Heart left ventricle (tissue), 16 donors: ENCODE data around the gene SCN1A. TPM values are rescaled to one million over a fixed set of nuclear protein-coding genes. Genes with fewer than 3 reads are reported as not detected.

ENCODE experiments used
- ATAC-seq, 4 donors: fragments of 200-7000 bp; cut with Tn5 transposase; one replicate each; pipeline ENCODE4 v1.9.1; 2020 to 2022; ENCODE audit warnings: moderate library complexity in 4 of 4, mild to moderate bottlenecking in 3 of 4, moderate number of reproducible peaks in 1 of 4
- DNase-seq, 5 donors: peaks; one replicate each; pipeline ENCODE4 v3.0.0-alpha.2; 2020
- H3K27ac ChIP-seq, 12 donors: fragments of 200-600 bp; sonication (generic) in 4 of 12; one replicate each; pipeline versions ENCODE4 v1.5.0 to v1.8.0; 2016 to 2022; ENCODE audit warnings: mild to moderate bottlenecking in 2 of 12
- H3K27me3 ChIP-seq, 9 donors: fragments of 200-600 bp; sonication (generic) in 2 of 9; one replicate each; pipeline versions ENCODE4 v1.5.1 to v1.8.0; 2016 to 2022; ENCODE audit warnings: mild to moderate bottlenecking in 3 of 9
- H3K36me3 ChIP-seq, 9 donors: fragments of 200-600 bp; sonication (generic) in 2 of 9; one replicate each; pipeline versions ENCODE4 v1.5.0 to v1.8.0; 2018 to 2022; ENCODE audit warnings: mild to moderate bottlenecking in 2 of 9
- H3K4me1 ChIP-seq, 12 donors: fragments of 200-600 bp; sonication (generic) in 4 of 12; one replicate each; pipeline versions ENCODE4 v1.5.0 to v1.8.0; 2016 to 2022; ENCODE audit warnings: mild to moderate bottlenecking in 3 of 12
- H3K4me3 ChIP-seq, 12 donors: fragments of 200-600 bp; sonication (generic) in 4 of 12; one replicate each; pipeline versions ENCODE4 v1.5.0 to v1.8.0; 2017 to 2022; ENCODE audit warnings: mild to moderate bottlenecking in 9 of 12, moderate library complexity in 4 of 12
- H3K9me3 ChIP-seq, 12 donors: fragments of 200-600 bp; sonication (generic) in 4 of 12; one replicate each; pipeline versions ENCODE4 v1.5.0 to v1.8.0; 2016 to 2022; ENCODE audit warnings: mild to moderate bottlenecking in 1 of 12
- CTCF ChIP-seq, 12 donors: fragments of 200-600 bp; sonication (generic) in 4 of 12; IDR thresholded peaks; one replicate each; pipeline versions ENCODE4 v1.5.0 to v1.8.0; 2018 to 2022; ENCODE audit warnings: antibody characterized with exemption in 12 of 12, mild to moderate bottlenecking in 5 of 12
- POLR2A ChIP-seq, 2 donors: fragments of 450-650 bp; IDR thresholded peaks; one replicate each; pipeline ENCODE4 v1.6.1; 2017; ENCODE audit warnings: antibody characterized with exemption in 2 of 2, mild to moderate bottlenecking in 2 of 2, moderate library complexity in 2 of 2
- WGBS, 4 donors: extraction: QIAGEN DNeasy Blood & Tissue Kit in 2 of 4; methylation state at CpG; one replicate each; pipeline versions ENCODE4 v1.1.5 to v1.1.7; 2013 to 2018; 5-methylcytosine and 5-hydroxymethylcytosine counted together
- intact Hi-C, 10 donors: fragments of 100-400 bp; cut with DNase I; formaldehyde crosslinking; loops; one replicate each; pipeline versions ENCODE4 v1.11.1 to v1.14.2; 2022
- polyA plus RNA-seq, 2 donors: library from polyadenylated mRNA; stranded (reverse); fragments of 200-250 nt; gene quantifications; one replicate each; pipeline ENCODE4 v1.2.3, GENCODE V29; 2013
- total RNA-seq, 9 donors: library from RNA; depleted of rRNA in 2 of 9; stranded (reverse); fragments of >200 nt in 2 of 9; fragmentation: NEBNext Ultra II Directional in 3 of 9; extraction: Animal tissue kit (Norgen Biotek cat#: 25700) in 3 of 9; gene quantifications; one replicate each; pipeline versions ENCODE4 v1.1.0 to v1.2.4, GENCODE V29; 2016 to 2023
- donor health status: ischemic (EF 13 %, LVEDD 7.1; RV severe dilation, severe dysfunction).
- donor health status: healthy with polysubstance abuse.
- donor health status: DM: no; HTN: yes; CAD: no.
- donor health status: DM: no; HTN: no; CAD: no.
- donor health status: ischemic (EF 25% LVEDD 6.9; RV normal size, moderate dysfunction).
- donor health status: ischemic (EF 25% LVEDD 5.7; RV mildly dilated, moderate dysfunction).
- donor health status: healthy.
- donor health status: DM: yes; HTN: yes; CAD: no.
- donor health status: ischemic (EF 35%, LVEDD 5.7; RV mildly dilated, moderate dysfunction).
- donor health status: nonischemic (EF 11% LVEDD 7.7; RV severe dilation, severe dysfunction).
- donor health status: DM: yes; HTN: yes; CAD: no.
- donor health status: PGD.
- donor health status: ischemic (EF 29% LVEDD 5.4; RV normal size, mild dysfunction).
- donor health status: nonischemic (EF 23%, LVEDD 6.1; RV moderate dilation, normal function).

Gene SCN1A
- total and polyA plus RNA-seq, 11 donors, result 0.05 to 1.3 (median 0.32) TPM; not detected in 3

GRCh38 chr2:166031054-166031453, 96.8 kb downstream of the SCN1A start:
- intact Hi-C loops, result no loop called here
- TF ChIP-seq POLR2A (IDR thresholded peaks at IDR 0.05), result no peak
- no peak for TF ChIP-seq CTCF (IDR thresholded peaks at IDR 0.05)

DNA sequence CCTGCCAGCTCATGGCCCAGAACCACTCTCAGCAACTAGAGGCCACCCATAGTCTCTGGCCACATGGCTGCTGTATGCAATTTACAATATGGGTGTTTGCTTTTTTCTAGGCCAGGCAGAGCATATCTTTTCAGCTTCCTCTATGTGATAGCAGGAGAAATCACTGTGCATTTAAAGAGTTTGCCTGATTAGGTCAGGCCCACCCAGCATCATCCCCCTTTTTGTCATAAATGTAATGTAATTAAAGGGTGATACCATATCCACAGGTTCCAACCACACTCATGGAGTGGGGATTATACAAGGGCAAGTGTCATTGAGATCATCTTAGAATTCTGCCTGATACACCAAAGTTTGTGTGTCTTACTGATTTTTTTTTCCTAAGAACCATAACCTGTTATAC, 102.5 kb downstream of the SCN1A start:
- TF ChIP-seq POLR2A (IDR thresholded peaks at IDR 0.05) (no peak), CTCF (IDR thresholded peaks at IDR 0.05) (no peak)
- no peak for ATAC-seq
- DNase-seq, result no peak
- no peaks in the 10 kb centered on the region for H3K4me1 ChIP-seq
- no peak overlapping the region for H3K4me3 ChIP-seq
- H3K9me3 ChIP-seq, result no peaks in the 10 kb centered on the region
- H3K36me3 ChIP-seq, result no peaks in the 10 kb centered on the region
- H3K27me3 ChIP-seq, result no peaks in the 10 kb centered on the region
- intact Hi-C loops, result no loop called here
- no peak overlapping the region for H3K27ac ChIP-seq

More at GRCh38 chr2:166031054-166031453, 96.8 kb downstream of the SCN1A start:
- ATAC-seq (no peak), DNase-seq (no peak)
- Histone ChIP-seq H3K9me3 (no peaks in the 10 kb centered on the region), H3K36me3 (no peaks in the 10 kb centered on the region), H3K27me3 (no peaks in the 10 kb centered on the region), H3K27ac (no peak overlapping the region), H3K4me3 (no peak overlapping the region), H3K4me1 (no peaks in the 10 kb centered on the region)
- 62 to 78% (median 73%) methylated on average over 2 of the region's 2 CpGs for WGBS, 4 donors

DNA sequence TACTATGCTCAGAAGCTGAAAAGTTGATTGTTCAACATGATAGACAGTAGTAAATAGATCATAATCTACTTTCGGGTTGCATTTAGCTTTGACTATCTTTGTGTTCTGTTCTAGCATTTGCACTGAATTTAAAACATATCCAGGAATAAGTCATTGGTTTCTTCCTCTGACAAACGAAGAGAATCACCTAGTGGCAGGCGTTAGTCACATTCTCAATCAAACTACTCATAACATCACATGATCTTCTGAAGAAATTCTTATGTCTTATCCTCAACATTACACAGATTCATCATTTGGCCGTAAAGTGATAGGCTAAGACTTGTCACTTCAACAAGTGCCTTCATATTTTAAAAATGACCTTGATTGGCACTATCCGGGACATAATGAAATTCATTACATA, 110.6 kb downstream of the SCN1A start:
- Histone ChIP-seq H3K4me1 (no peaks in the 10 kb centered on the region), H3K9me3 (no peaks in the 10 kb centered on the region), H3K27me3 (no peaks in the 10 kb centered on the region), H3K36me3 (no peaks in the 10 kb centered on the region), H3K4me3 (no peak overlapping the region), H3K27ac (no peak overlapping the region)
- no peak for TF ChIP-seq CTCF (IDR thresholded peaks at IDR 0.05)
- TF ChIP-seq POLR2A (IDR thresholded peaks at IDR 0.05), result no peak
- no peak for DNase-seq
- no peak for ATAC-seq
- WGBS, 4 donors, result 53 to 67% (median 55%) methylated on average over 5 of the region's 5 CpGs
- intact Hi-C loops, result no loop called here

DNA sequence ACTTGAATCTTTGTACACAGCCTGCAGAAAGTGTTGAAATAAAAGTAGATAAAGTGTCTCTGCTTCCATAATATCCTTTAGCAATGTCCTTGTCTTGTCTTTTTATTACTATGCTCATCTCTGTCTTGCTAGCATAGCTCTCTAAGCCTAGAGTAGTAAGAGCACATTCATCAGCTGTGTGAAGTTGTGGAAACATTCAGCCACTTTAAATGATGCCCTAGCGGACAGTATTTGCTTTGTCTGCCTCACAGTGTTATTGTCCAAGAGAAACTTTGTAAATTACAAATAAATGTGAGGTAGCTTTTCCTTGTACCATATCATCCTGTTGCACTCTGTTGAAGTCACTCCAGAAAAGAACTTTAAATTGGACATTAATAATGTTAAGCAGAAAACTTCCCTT, 113.9 kb downstream of the SCN1A start:
- H3K4me1 ChIP-seq, result no peaks in the 10 kb centered on the region
- no peak overlapping the region for H3K4me3 ChIP-seq
- DNase-seq, result no peak
- H3K27me3 ChIP-seq, result no peaks in the 10 kb centered on the region
- no peak for ATAC-seq
- TF ChIP-seq POLR2A (IDR thresholded peaks at IDR 0.05) (no peak), CTCF (IDR thresholded peaks at IDR 0.05) (no peak)
- H3K9me3 ChIP-seq, result no peaks in the 10 kb centered on the region
- WGBS, 4 donors, result 56 to 89% (median 65%) methylated on average over 1 of the region's 1 CpG
- no peaks in the 10 kb centered on the region for H3K36me3 ChIP-seq
- H3K27ac ChIP-seq, result no peak overlapping the region
- intact Hi-C loops, result no loop called here
